ENCODE measurements around the gene PGGT1B. TPM values are rescaled to one million over a fixed set of nuclear protein-coding genes. Genes with fewer than 3 reads are reported as not detected.

The PGGT1B gene
- total RNA-seq, 4 donors from 2014 or later: 8.7 to 16.5 (median 14.8) TPM

- no peak for DNase-seq (ENCODE audit: low spot score in 2 of 2)
- no peak overlapping the region for H3K4me3 ChIP-seq (ENCODE audit: low read depth, poor library complexity, severe bottlenecking)
- 87 to 98% methylated on average over 1 of the region's 1 CpG for WGBS, 2 donors
- intact Hi-C loops (cut with DNase I; ENCODE audit: low total_unique reads): no loop called here
- TF ChIP-seq POLR2A (IDR thresholded peaks at IDR 0.05) (no peak), CTCF (IDR thresholded peaks at IDR 0.05) (no peak)
Observed at GRCh38 chr5:115284021-115284420, 21.3 kb upstream of the PGGT1B start.

GRCh38 chr5:115282131-115282530 lies 19.5 kb upstream of the PGGT1B start:
- TF ChIP-seq CTCF (IDR thresholded peaks at IDR 0.05): no peak
- no peak for TF ChIP-seq POLR2A (IDR thresholded peaks at IDR 0.05)
- DNase-seq (ENCODE audit: low spot score in 2 of 2): no peak
- H3K4me3 ChIP-seq (ENCODE audit: low read depth, poor library complexity, severe bottlenecking): no peak overlapping the region
- intact Hi-C loops (cut with DNase I; ENCODE audit: low total_unique reads): no loop called here
- 44 to 96% methylated on average over 1 of the region's 1 CpG for WGBS, 2 donors

- no peak overlapping the region for H3K4me3 ChIP-seq (ENCODE audit: low read depth, poor library complexity, severe bottlenecking)
- 90 to 94% methylated on average over 3 of the region's 3 CpGs for WGBS, 2 donors
- intact Hi-C loops (cut with DNase I; ENCODE audit: low total_unique reads): no loop called here
- no peak for DNase-seq (ENCODE audit: low spot score in 2 of 2)
- TF ChIP-seq CTCF (IDR thresholded peaks at IDR 0.05) (no peak), POLR2A (IDR thresholded peaks at IDR 0.05) (no peak)
Observed at GRCh38 chr5:115274584-115274983, 11.9 kb upstream of the PGGT1B start.

GRCh38 chr5:115272297-115272958 lies 9.8 kb upstream of the PGGT1B start:
- no peak for DNase-seq (ENCODE audit: low spot score in 2 of 2)
- no peak overlapping the region for H3K4me3 ChIP-seq (ENCODE audit: low read depth, poor library complexity, severe bottlenecking)
- intact Hi-C loops (cut with DNase I; ENCODE audit: low total_unique reads): no loop called here
- TF ChIP-seq POLR2A (IDR thresholded peaks at IDR 0.05): no peak
- 64 to 96% methylated on average over 3 of the region's 3 CpGs for WGBS, 2 donors

DNA sequence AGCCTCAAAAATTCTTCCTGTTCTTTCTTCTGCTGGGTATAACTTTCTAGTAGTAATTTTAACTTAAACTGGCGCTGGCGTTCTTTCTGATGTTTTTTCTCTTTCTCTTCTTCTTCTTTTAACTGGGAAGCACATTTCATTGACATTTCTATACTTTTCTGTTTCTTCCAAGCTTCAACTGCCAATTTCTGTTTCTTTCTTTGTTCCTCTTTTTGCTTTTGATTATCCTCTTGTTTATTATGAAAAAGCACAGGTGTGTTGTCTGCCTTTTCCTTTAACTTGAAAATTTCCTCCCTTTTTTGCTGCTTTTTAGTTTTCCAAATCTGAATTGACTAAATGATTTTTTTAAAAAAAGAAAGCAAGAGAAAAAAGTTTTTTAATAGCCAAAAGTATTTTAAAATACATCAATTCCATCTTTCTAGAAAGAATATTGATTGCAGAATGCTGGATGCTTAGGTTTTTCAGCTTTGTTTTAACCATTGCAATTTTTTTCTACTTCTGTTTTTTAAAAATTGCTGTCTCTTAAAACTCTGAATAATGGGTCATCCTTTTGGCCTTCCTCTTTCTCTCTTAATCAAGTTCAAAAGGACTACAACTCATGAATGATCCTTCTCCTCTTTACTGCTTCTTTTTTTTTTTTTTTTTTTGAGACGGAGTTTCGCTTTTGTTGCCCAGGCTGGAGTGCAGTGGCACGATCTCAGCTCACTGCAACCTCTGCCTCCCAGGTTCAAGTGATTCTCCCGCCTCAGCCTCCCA lies 8.8 kb upstream of the PGGT1B start:
- no peak overlapping the region for H3K4me3 ChIP-seq (ENCODE audit: low read depth, poor library complexity, severe bottlenecking)
- 85 to 94% methylated on average over 6 of the region's 6 CpGs for WGBS, 2 donors
- DNase-seq (ENCODE audit: low spot score in 2 of 2): no peak
- TF ChIP-seq CTCF (IDR thresholded peaks at IDR 0.05): no peak
- no peak for TF ChIP-seq POLR2A (IDR thresholded peaks at IDR 0.05)
- intact Hi-C loops (cut with DNase I; ENCODE audit: low total_unique reads): no loop called here

DNA sequence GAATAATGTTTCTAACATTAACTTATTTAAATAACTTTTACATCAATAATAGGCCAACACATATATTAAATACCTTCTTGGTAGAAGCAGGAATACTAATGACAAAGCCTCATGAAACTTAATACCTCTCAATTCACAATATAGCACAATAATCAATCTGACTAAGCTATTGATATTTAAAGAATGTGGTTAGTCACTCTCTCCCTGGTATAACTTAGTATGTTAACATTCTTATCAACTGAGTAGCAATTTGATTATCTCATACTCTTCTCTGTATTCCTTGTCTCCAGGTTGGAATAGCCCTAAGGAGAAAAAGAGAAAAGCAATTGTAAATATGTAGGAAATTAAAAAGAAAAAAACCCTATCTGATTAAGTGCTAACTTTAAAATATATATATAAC lies 4.9 kb upstream of the PGGT1B start:
- H3K4me3 ChIP-seq (ENCODE audit: low read depth, poor library complexity, severe bottlenecking): no peak overlapping the region
- intact Hi-C loops (cut with DNase I; ENCODE audit: low total_unique reads): no loop called here
- TF ChIP-seq POLR2A (IDR thresholded peaks at IDR 0.05) (no peak), CTCF (IDR thresholded peaks at IDR 0.05) (no peak)
- no peak for DNase-seq (ENCODE audit: low spot score in 2 of 2)

Measured in lower leg skin (tissue), 4 donors.